GM19397 (cell line): ENCODE data around the gene MAPK14.

Experiments
- ATAC-seq: cut with Tn5 transposase; IDR thresholded peaks from one replicate; pipeline ENCODE4 v1.9.1; 2021; ENCODE audit warnings: mild to moderate bottlenecking, moderate library complexity; ENCODE audit not compliant: unreplicated experiment

The MAPK14 gene

DNA sequence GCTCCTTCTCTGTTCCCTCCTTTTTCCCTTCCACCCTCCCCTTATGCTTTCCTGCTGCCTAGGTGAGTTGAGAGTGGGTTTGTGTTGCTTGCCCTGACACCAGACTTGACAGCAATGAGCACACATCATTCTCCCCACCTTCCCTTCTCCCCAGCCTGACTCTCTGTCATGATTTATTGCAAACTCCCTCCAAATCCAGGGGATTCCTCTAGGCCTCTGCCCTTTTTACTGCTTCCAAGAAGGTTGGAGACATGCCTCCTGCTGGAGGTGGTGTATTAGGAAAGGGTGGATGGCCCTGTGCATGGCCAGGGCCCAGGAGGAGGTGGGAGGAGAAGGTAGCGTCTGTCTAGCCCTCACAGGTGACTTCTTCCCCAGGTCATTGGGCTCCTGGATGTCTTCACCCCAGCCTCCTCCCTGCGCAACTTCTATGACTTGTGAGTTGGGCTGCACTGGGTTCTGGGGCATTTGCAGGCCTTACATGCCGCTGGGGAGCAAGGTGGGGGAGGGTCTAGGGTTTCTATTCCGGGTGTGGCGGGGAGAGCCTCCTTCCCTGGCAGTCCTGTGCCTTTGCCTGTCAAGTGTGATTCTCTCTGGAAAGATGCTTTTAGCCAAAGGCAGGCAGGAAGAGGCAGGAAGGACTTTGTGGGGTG, 104.8 kb downstream of the MAPK14 start:
- no peak for ATAC-seq

DNA sequence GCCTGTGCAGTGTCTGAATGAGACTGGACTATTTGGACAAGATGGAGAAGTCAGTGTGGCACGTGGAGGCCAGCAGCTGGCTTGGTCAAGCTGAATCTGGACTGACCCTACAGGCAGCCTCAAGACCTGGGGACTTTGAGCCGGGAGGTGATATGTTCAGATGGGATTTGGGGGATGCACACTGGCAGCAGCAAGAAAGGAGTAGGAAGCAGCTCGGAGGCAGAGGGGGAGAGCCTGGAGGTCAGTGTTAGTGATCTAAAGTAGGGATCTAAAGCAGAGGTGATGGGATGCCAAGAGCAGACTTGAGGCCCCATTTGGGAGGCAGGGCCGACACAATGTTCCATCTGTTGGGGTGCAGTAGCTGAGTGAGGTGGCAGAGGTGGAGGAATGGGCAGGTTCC, 105.5 kb downstream of the MAPK14 start:
- ATAC-seq: no peak

DNA sequence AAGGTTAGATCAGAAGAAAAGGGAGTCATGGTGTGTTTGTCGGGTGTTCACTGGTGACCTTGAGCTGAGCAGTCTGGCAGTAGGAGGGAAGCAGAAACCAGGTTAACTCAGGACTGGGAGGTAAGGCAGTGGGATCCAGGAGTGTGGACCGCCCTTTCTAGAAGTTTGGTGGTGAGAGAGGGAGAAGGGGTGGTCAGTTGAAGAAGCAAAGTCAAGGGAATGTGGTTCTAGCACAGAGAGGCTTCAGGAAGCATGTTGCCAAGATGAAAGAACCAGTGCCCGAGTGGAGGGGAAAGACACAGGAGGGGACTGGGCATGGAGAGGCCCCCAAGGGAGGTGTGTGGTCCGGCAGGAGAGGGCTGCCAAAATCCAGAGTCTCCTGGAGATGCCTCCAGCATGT, 106.3 kb downstream of the MAPK14 start:
- ATAC-seq: no peak

DNA sequence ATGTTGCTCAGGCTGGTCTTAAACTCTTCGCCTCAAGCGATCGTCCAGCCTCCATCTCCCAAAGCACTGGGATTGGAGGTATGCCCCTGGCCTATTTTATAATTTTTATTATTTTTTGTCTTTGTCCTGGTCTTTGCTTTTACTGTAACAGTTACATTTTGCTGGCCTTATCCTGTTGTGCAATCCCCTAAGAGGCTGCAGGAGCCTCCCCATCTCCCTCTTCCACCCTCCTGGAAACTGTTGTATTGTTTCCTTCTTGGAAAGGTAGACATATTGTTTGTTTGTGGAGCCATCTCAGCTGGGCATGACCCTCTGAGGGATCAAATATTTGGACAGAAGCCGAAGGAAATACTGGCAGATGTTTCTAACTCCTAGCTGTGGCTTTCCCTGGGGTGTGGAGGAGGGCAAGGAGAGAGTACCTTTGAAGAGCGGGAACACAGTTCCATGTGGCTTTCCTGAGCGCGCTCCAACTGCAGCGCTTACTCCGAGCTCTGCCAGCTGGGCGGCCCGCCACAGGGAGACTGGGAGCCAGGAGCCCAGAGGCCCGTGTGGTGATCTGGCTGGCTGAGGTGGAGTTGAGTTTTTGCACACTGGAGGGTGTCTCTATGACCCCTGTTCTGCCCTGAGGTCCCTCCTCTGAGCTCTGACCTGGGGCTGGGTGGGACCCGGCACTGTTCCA, 107.6 kb downstream of the MAPK14 start:
- no peak for ATAC-seq

DNA sequence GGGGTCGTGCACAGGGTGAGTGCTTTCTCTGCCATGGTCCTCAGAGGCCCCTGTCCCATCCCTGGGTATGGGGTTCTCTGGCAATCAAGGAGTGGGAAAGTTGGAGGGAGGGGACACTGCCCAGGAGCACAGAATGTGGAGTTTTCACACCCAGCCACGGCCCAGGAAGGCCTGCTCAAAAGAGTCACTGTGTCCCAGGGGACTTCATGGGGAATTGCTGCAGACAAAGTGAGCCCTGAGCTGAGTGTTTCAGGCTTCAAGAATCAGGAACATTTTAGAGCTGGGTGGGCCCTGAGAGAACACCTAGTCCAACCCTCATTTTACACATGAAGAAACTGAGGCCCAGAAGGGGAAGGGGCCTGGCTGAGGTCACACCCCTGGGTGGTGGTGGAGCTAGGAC, 108.4 kb downstream of the MAPK14 start:
- no peak for ATAC-seq

DNA sequence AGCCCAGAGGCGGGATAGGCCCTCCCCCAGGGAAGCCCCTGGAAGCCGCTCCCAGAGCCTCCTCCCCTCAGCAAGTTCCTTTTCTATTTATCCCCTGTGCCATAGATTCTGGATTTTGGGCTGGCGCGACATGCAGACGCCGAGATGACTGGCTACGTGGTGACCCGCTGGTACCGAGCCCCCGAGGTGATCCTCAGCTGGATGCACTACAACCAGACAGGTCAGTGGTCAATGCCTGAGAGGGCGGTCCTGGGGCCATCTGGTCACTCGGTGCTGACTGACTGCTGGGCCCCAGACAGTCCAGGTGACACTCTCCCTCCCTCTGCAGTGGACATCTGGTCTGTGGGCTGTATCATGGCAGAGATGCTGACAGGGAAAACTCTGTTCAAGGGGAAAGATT, 108.9 kb downstream of the MAPK14 start:
- ATAC-seq: no peak

DNA sequence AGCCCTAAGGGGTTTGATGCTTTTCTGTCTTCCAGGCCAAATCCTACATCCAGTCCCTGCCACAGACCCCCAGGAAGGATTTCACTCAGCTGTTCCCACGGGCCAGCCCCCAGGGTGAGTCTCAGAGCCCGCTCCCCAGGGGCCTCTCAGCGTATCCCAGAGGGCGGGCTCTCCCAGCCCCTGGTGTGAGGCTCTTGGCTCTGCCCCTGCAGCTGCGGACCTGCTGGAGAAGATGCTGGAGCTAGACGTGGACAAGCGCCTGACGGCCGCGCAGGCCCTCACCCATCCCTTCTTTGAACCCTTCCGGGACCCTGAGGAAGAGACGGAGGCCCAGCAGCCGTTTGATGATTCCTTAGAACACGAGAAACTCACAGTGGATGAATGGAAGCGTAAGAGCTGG, 111.1 kb downstream of the MAPK14 start:
- ATAC-seq: no peak

DNA sequence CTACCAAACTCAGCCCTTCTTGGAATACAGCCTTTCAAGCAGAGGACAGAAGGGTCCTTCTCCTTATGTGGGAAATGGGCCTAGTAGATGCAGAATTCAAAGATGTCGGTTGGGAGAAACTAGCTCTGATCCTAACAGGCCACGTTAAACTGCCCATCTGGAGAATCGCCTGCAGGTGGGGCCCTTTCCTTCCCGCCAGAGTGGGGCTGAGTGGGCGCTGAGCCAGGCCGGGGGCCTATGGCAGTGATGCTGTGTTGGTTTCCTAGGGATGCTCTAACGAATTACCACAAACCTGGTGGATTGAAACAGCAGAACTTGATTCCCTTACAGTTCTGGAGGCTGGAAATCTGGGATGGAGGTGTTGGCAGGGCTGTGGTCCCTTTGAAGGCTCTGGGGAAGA, 111.8 kb downstream of the MAPK14 start:
- no peak for ATAC-seq

DNA sequence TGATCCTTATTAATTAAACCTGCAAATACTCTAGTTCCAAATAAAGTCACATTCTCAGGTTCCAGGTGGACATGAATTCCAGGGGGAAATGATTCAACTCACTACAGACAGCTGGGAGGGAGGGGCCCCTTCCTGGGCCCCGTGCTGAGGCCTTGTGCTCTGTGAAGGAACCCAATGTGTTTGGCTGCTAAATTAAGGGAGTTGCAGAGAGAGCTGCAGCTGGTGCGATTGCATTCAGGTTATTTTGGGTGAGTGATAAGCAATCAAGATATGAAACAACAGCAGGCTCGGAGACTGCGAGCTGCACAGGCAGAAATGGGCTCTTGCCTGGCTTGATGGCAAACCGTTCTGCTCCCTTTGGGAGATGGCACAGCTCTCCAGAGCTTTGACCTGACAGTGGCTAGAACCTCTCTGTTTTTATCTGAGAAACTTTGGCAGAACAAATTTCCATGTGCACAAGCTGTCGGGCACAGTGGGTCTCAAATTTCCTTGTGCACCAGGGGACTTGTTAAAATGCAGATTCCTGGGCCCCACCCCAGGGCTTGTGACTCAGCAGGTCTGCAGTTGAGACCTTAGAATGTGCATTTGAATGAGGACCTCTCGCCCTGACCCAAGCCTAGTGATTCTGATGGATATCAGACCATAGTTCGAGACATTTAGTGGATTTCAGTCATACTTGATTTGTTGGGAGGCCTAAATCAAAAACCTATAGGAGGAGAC, 112.5 kb downstream of the MAPK14 start:
- ATAC-seq: no peak

DNA sequence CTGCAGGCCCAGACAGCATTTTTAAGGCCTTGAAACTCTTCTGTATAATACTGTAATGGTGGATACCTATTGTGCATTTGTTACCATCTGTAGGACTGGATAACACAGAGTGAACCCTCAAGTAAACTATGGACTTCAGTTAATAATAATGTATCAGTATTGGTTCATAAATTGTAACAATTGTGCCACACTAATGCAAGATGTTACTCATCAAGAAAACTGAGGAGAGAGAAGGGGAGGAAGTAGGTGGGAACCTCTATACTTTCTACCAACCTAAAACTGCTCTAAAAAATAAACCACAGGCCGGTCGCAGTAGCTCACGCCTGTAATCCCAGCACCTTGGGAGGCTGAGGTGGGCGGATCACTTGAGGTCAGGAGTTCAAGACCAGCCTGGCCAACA, 113.5 kb downstream of the MAPK14 start:
- no peak for ATAC-seq

DNA sequence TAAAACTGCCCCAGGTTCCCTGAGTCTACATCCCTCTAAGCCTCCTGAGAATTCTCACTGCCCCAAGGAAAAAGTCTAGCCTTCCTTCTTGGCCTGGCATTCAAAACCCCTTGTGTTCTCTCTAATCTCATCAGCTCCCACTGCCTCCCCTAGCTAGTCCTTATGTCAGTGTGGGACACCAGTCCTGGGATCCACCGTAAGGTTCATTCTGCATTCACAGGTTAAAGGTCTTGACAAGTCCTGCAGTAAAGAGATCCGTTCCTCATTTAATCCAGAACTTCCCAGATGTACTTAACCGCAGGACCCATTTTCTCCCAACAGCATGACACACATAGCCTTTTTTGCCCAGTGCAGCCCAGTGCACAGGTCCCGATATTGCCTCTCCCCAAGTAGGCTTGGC, 114.4 kb downstream of the MAPK14 start:
- ATAC-seq: no peak

DNA sequence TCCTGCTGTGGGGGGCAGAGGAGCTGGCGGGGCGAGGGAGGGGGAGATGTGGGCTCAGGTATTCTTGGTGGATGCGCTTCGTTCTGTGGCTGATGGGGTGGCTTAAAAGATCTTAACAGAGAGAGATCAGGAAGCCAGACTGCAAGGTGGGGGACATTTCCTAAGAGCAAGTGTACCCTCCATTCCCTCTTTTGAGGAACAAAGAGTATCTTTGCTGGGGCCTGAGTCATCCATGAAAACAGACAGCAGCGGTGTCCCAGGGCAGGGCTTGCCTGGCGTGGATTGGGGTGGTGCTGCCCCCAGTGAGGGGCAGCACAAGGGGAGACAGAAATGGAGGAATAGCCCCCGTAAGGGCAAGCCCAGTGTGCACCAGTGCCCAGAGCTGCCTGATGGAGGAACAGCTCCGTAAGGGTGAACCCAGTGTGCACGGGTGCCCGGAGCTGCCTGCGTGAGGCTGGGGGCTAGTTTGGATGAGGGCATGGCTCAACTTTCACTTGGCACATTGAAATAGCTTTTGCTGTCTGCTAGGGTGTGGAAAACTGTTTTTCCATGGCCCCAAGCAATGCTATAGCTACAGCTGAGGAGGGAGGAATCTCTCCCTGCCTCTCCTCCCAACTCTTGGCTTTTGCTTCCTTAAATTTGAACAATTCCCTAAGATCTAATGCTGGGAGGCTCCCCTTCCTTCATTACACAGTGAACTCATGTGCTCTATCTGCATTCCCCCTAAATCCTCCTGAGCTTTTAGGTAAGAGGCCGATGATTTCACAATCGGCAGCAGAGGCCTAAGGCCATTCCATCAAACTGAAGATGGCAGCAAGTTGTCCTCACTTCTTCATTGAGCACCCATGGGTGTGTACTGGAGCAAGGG, 115.6 kb downstream of the MAPK14 start:
- no peak for ATAC-seq

DNA sequence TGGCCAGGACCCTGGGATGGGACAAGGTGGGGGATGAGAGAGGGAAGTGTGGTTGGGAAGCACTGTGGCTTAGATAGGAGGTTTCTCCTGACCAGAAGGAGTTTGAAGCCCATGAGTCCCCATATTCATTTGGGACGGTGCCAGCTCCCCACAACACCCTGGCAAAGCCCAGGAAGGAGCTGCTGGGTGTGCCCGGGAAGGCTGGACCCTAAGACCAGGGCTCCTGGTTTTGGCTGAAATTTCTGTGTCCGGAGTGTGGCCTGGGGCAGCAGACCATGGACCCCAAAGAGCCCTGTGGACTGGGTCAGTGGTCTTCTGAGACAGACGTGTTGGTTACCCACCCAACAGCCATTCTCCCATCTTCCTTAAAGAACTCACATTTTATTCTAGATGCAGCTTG, 117.9 kb downstream of the MAPK14 start:
- no peak for ATAC-seq

DNA sequence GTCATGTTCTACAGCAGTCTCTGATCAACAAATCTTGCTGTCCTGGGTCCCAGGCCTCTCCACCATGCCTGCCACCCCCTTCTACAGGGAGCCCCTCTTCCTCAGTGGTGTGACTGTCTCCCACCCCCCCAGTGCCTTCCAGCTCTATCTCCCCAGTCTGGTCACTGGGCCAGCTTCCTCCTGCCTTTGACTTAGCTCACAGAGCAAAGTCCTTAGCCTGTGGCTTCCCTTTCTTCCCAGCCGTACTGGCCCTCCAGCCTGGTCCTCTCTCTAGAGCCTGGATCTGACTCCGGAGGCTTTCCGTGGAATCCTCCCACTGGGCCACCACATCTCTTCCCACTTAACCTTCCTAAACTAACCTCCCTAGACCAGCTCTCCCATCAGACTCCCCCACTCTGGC, 119.7 kb downstream of the MAPK14 start:
- no peak for ATAC-seq

DNA sequence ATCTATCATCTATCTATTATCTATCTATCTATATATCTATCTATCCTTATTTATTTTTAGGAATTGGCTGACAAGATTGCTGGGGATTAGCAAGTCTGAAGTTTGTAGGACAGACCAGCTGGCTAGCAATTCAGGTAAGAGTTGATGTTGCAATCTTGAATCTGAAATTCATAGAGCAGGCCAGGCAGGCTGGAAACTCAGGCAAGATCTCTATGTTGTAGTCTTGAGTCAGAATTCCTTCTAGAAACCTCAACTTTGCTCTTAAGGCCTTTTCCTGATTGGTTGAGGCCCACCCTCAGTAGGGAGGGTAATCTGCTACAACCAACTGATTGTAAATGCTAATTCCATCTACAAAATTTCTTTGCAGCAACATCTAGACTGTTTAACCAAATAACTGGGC, 121.9 kb downstream of the MAPK14 start:
- no peak for ATAC-seq

DNA sequence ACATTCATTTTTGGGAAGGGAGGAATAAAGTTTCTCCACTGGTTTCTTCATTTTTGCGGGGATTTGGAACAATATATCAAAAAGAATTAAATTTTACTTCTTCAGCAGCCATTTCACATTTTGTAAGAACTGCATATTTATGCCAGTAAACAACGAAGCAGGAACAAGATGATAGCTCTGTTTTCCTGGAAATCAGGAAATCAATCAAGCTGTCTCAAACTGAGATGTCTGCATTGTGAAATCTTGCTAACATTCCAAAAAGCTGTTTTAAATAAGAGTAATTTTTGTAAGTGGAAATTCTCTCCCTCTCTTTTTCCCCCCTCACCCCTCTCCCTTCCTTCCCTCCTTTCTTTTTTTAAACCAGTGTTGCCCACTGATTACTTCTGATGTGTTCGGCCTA, 122.7 kb downstream of the MAPK14 start:
- ATAC-seq: no peak

DNA sequence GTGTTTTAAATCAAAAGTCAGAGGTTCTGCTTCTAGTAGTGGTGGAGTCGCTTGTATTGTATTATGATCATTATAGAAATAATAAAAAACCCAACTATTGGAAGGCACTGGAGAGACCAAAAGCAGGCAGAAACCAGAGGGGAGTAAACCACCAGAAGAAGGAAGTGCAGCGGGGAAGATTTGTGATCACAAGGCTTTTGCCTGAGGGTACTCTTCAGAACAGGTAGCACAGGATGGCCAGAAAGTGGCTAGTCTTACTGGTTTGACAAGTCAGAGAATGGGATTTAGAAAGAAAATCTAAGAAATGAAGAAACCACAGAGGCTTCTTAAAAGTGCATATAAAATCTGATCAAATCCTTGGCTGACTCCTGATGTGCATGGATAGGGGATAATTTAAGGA, 126.7 kb downstream of the MAPK14 start:
- ATAC-seq: no peak

DNA sequence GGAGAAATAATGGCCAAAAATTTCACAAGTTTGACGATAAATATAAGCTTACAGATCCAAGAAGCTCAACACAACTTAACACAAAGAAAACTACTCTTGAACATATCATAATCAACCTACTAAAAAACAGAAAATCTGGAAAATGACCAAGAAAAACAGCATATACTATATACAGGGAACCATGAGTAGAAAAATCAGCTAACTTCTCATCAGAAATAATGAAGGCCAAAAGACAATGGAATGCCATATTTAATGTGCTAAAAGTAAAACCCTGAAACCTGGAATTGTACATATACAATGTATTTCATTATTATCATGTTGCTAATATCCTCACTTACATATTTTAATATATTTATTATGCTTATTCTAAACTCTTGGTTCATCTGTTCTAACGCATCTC, 128.1 kb downstream of the MAPK14 start:
- no peak for ATAC-seq

DNA sequence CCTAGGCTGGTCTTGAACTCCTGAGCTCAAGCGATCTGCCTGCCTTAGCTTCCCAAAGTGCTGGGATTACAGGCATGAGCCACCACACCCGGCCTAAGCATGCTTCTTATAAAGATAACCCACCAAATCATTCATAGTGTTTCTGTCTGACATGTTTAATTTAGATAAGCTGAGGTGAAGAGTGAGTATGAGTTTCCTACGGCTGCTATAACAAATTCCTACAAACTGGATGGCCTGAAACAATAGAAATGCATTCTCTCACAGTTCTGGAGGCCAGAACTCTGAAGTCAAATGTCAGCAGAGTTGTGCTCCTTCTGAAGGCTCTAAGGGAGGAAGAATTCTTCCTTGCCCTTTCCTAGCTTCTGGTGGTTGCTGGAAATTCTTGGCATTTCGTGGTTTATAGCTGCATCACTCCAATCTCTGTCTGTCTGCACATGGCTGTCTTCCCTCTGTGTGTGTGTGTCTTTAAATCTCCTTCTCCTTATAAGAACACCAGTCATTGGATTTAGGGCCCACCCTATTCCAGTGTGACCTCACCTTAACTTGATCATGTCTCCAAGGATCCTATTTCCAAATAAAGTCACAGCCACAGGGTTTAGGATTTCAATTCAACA, 132.6 kb downstream of the MAPK14 start:
- no peak for ATAC-seq
